Epithelial cell of prostate (primary cell): Measurements from ENCODE around the gene IL17RE.
"Not testable (repeated sequence)": the region's sequence is repeated elsewhere in the genome, so short reads cannot be mapped to it uniquely, and the experiment has no call there.

Experiments used
- DNase-seq: peaks from one replicate; pipeline ENCODE4 v3.0.0-alpha.2; 2011; ENCODE audit warnings: low read depth, low spot score
- H3K27ac ChIP-seq: fragments of 450-650 bp; 2 replicates; pipeline ENCODE4 v1.5.1; 2017; ENCODE audit warnings: mild to moderate bottlenecking

Gene IL17RE

DNA sequence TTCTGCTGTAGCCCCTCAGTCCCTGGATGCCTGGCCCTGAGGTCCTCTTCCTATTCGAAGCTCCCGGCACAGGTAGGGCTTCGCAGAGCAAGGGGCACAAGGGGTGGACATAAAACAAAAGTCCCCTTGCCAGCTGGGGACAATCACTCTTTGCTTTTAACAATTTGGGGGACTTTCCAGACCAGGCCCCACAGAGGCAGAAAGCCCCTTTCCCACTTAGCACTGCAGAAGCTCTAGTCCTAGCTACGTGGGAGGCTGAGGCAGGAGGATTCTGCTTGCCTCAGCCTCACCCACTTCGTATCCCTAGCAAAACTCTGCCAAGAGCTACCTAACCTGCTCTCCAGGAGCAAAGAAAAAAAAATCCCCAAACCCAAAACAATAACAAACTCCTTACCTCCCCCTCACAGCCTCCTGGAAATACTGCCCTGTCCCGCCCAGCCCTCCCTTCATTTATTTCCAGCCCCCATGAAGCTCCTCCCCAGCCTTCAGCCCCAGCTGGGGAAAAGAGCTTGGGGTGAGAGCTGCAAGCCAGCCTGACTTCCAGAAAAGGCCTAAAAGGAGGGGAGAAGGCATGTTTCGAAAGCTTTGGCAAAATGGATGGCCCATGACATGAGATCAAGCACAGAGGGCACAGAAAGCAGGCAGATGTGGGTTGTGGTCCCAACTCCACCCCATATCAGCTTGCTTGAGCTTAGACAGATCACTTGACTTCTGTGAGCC lies 22.7 kb upstream of the IL17RE start, which contains the start of gene CIDEC:
Gene CIDEC, minus strand, starts transcription at position 424 of the 720 bp plus-strand sequence. CDS start 1,767 bp downstream, outside the sequence.
- H3K27ac ChIP-seq: no peak within 1 kb of the TSS
- DNase-seq: no peak

DNA sequence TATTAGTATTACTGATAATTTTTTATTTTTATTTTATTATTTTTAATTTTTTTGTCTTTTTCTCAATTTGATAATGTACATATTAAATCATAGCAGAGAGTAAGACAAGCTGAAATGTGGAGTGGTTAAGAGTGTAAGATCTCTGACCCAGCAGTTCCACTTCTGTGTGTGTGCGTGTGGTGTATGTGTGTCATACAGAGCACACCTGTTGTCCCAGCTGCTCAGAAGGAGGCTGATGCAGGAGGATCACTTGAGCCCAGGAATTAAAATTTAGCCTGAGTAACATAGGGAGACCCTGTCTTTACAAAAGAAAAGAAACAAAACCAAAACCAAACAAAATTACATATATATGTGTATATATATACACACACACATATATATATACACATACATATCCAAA lies 21.2 kb upstream of the IL17RE start:
- no peak for DNase-seq
- H3K27ac ChIP-seq: no peak overlapping the region

DNA sequence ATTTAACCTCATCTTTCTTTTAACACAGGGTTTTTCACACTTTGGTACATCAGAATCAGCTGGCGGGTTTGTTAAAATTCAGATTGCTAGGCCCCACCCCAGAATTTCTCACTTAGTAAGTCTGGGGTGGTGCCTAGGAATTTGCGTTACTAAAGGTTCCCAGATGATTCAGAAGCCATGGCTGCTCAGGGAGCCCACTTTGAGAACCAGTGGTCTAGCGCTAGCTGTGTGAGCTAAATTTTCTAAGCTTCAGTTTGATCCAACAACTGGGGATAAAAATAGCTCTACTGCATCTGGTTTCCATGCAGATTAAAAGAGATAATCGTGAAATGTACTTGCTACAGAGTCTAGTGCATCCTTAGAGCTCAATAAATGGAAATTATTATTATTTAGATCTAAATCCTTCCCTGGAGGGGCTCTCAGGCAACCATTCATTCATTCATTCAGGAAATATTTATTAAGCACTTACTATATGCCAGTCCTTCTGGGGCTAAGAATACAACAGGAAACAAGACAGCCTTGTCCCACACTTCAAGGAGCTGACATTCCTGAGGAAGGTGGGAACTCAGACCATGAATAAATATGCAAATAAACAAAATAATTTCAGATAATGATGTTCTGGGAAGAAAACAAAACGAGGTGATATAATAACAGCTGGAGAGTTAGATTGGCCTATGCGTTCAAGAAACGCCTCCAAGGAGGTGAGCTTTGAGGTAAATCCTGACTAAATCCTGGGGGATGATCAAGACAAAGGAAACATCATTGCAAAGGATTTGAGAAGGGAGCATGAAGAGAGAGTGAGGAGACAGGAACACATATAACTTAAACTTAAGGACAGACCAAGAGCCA lies 18.7 kb upstream of the IL17RE start:
- peak overlapping the region; percentile 94 for H3K27ac ChIP-seq

DNA sequence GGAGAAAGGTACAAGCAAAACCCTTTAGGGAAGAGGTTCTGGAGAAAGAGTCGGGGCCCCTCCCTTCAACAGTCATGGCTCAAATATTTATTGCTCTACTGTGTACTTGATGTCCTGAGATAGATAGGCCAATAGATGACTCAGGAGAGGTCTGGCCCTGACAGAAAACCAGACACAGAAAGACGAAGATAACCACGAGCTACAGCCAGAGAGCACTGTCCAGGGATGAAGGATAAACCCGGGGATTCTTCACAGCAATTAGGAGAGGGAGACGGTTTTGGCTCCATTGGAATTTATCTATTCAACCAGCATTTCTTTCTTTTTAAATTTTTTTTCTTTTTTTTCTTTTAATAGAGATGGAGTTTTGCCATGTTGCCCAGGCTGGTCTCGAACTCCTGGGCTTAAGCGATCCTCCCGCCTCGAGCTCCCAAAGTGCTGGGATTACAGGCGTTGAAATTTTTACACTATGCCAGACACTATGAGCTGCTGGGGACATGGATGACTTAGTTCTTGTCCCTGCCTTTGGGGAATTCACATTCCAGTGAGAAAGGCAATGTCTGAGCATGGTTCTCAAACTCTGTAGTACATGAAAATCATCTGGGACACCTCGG lies 18.0 kb upstream of the IL17RE start:
- peak overlapping the region; percentile 94 for H3K27ac ChIP-seq
- DNase-seq: peak; percentile 61

More for the DNA sequence above, 18.7 kb upstream of the IL17RE start:
- DNase-seq: no peak

DNA sequence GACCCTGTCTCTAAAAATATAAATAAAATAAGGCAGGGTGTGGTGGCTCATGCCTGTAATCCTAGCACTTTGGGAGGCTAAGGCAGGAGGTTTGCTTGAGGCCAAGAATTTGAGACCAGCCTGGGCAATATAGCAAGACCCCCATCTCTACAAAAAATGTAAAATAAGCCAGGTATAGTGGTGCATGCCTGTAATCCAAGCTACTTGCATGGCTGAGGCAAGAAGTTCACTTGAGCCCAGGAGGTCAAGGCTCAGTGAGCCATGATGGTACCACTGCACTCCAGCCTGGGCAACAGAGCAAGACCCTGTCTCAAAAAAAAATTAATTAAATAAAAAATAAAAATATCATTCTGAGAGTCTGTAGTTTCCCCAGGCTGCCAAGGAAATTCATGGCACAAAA lies 16.3 kb upstream of the IL17RE start:
- no peak for DNase-seq
- H3K27ac ChIP-seq: no peak overlapping the region

DNA sequence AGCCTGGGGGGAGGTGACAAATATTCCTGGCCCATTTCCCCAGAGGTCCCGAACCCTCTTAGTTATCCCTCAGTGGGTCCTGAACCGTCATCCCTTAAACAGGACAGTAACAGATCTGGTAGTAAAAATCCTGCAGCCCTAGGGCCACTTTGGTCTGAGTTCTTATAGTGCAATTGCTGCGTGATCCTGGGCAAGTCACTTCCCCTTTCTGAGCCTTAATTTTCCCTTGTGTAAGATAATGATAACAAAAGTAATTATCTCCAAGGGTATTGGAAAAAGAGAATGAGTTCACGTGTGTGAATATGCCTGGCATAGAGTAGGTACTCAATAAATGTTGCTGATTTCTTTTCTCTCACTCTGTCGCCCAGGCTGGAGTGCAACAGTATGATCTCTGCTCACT lies 15.2 kb upstream of the IL17RE start:
- no peak for DNase-seq
- H3K27ac ChIP-seq: no peak overlapping the region

DNA sequence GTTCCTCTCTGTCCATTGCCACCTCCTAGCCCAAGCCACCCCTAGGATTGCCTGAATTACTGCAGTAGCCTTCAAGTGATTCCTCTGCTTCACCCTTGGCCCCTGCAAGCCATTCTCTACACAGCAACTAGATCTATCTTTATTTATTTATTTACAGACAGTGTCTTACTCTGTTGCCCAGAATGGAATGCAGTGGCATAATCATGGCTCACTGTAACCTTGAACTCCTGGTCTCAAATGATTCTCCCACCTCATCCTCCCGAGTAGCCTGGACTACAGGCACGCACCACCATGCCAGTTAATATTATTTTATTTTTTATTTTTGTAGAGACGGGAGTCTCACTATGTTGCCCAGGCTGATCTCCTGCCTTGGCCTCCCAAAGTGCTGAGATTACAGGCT lies 14.1 kb upstream of the IL17RE start:
- no peak for DNase-seq
- H3K27ac ChIP-seq: no peak overlapping the region

DNA sequence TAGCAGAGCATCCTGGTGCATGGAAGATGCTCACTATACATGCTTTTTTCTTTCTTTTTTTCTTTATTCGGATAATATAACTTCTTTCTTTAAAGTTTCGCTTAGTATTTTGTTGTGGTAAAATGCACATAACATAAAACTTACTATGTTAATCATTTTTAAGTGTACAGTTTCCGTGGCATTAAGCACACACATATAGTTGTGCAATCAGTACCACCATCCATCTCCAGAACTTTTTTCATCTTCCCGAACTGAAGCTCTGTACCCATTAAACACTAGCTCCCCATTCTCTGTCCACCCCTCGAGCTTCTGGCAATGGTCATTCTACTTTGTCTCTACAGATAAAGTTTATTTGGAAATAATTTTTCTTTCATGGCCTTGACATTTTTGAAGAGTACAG lies 13.2 kb upstream of the IL17RE start:
- no peak for DNase-seq
- no peak overlapping the region for H3K27ac ChIP-seq

DNA sequence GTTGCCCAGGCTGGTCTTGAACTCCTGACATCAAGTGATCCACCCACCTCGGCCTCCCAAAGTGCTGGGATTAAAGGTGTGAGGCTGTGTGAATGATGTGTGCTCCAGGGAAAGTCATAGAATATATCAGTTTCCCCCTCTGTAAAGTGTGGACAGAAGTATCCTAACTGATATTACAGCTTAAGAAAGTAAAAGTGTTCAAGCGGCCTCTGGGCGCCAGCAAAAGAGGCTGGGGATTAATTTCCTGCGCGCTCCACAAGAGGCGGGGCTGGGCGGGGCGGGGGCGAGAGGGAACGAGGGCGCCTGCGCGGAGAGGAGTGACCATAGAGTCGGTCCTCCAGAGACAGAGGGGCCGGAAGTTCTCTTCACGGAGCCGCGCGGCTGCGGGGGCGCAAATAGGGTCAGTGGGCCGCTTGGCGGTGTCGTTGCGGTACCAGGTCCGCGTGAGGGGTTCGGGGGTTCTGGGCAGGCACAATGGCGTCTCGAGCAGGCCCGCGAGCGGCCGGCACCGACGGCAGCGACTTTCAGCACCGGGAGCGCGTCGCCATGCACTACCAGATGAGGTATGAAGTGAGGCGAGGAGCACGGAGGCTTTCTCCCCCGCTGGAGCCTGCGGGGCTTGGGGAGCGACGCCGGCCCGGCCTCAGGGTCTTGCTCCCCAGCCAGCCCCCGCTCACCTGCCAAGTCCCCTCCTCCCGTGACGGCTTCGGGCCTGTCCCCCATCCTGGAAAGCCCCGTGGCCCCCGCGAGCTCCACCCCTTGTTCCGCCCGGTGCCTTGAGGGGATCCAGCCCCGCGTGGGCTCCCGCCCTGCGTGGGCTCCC lies 12.2 kb upstream of the IL17RE start, which contains the start of gene JAGN1:
Gene JAGN1, plus strand, starts transcription at position 362 of the 823 bp plus-strand sequence. Its CDS starts 113 bp downstream, at position 475.
- H3K27ac ChIP-seq: peak within 1 kb of the TSS; percentile 70
- peak; percentile 41 for DNase-seq

DNA sequence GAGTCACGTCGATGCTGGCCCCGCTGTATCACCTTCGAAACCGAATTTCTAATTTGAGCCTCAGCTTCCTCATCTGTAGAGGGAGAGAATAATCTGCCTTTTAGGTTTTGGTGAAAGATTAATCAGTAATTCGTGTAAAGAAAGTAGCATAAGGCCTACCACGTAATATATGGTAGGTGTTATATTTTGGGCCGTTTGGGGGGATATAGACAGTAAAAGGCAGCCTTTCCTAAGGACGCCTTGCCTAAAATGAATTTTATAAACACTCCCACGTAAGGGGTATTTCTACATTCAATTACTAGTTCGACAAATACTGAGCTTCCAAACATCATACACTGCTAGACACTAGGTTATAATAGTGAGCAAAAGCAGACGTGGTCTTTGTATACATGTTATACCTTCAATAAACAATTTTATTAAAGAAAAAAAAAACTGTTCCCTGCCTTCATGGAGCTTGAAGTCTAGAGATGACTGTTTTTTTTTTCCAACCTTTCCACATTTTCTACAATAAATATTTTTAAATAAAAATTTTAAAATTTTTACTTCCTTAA lies 11.5 kb upstream of the IL17RE start:
- DNase-seq: no peak
- peak overlapping the region; percentile 70 for H3K27ac ChIP-seq

DNA sequence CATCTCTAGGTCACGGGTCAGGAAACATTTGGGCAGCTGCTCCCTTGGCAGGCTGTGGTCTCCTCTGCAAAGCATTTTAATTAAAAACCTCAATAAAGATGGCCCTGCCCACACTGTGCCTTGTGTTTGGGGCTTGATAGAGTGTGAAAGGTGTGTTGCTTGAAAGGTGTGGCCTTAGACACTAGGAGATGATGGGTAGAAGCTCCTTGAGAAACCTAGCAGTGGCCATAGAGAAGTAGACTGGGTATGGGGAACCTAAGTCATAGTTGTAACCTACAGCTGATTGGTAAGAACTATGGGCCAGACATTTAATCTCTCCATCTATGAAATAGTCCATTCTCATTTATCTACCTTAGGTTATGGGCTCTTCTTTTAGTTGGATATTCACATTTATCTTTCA lies 8.9 kb upstream of the IL17RE start:
- DNase-seq: no peak
- H3K27ac ChIP-seq: peak overlapping the region; percentile 78

DNA sequence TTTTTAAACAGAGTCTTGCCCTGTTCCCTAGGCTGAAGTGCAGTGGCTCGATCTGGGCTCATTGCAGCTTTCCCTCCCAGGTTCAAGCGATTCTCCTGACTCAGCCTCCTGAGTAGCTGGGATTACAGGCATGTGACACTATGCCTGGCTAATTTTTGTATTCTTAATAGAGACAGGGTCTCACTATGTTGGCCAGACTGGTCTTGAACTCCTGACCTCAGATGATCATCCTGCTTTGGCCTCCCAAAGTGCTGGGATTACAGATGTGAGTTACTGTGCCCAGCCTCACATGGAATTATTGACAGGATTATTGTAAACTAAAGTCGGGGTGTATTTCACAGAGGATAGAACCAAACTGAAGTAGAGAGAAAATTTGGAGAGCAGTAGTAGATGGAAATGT lies 6.9 kb upstream of the IL17RE start:
- not testable (repeated sequence) for H3K27ac ChIP-seq, DNase-seq

DNA sequence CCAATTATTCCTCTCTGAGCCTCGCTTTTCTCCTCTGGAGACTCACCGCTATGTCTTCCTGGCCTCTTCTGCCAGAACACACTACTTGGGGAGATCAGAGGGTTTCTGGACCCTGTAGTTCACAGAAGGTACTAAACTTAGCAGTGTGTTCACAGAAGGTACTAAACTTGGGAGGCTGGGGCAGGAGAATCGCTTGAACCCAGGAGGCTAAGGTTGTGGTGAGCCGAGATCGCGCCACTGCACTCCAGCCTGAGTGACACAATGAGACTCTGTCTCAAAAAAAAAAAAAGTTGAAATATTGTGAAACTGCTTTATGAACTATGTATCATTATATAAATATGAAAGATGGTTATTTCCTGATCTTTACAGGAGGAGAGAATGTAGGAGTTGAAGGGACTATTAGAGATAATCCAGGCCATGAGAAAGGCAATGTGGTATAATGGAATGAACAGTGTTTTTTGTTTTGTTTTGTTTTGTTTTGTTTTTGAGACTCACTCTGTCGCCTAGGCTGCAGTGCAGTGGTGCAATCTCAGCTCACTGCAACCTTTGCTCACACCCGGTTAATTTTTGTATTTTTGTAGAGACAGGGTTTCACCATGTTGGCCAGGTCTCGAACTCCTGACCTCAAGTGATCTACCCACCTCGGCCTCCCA lies 5.8 kb upstream of the IL17RE start:
- peak overlapping the region; percentile 66 for H3K27ac ChIP-seq

DNA sequence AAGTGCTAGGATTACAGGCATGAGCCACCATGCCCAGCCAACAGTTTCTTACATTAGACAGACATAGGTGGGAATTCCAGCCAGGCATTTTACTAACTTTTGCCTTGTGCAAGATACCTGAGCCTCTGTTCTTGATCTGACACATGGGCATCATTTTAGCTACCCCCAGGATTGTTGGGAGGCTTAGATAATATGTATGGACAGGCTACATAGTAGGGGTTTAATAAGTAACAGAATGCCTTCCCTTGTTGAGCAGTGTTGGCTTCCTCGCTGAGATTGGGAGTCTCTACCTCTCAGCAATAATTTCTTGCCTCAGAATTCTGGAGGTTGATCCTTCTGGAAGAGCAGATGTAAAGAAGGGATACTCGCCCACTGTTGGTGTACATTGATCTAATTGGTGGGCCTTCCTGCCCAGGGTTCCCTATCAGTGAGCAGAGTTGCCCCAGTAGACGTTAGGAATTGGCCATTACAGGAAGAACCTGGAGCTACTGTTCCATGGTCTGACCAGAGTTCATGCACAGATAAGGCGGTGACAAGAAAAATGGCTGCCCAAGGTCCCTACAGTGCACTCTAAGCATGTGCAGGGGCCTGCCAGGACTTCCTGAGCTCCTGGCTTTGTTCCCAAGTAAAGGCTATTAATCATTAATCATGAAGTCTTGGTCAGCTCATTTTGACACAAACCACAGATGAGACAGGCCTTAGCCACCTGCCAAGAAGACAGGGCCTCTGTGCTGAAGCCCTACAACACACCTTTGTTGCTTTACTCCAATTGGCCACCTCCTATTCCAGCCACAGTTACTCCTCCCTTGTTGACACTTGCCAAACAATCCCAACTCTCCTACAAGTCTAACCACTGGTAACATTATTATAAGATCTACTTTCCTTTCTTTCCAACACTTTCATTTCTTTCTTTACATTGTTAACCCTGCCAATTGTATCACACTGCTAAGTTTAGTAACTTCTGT lies 5.0 kb upstream of the IL17RE start:
- H3K27ac ChIP-seq: peak overlapping the region; percentile 66
- DNase-seq: peak; percentile 83

More for the DNA sequence above, 5.8 kb upstream of the IL17RE start:
- DNase-seq: not testable (repeated sequence)

DNA sequence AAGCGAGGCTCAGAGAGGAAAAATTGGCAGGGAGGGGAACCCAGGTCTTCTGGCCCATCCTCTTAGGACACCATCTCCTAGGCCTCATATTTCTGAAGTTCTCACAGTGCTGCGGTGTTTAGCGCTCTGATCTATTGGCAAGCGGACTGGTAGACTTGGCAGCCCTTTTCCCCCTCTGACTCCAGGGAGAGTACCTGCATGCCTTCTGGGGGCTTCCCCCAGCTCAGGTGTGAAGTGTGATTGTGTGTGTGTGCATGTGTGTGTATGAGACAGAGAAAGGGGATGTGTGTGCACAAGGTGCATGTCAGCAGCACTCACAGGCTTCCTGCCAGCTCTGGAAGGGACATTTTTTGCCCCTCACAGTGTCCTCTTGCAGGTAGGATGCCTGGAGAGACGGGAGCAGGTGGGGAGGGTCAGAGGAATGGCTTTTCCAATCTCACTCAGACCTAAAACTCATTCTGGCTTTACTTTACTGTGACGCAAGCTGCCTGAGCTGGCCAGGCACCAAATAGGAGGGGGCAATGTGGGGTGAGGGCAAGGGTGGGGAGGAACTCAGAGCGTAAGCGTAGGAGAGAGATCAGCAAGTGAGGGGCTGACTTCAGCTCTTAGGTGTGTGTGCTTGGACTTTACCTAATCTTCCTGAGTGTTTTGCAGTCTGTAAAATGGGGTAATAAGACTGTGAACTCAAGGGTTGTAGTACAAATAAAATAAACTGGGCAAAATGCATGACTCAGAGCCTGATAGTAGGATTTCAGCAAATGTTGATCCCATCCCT lies 4.0 kb upstream of the IL17RE start:
- H3K27ac ChIP-seq: peak overlapping the region; percentile 66
- no peak for DNase-seq

DNA sequence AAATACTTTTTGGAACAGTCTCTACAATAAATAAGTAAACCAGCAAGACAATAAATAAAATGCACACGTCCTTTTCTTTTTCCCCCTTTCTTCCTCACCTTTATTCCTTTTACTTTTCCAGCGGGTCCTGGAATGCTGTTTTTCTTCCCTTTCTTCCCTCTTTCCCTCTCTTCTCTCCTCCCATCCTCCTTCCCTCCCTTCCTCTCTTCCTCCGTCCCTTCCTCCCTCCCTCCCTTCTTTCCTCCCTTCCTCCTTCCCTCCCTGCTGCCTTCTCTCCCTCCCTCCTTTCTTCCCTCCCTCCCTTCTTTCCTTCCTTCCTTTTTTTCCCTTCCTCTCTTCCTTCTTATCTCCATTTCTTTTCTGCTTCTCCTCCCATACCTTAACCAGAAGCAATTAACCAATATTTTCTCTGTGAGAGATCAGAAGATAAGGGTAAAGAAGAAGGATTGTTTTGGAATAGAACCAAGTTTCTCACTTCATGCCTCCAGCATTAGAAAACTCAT lies 3.3 kb upstream of the IL17RE start:
- no peak overlapping the region for H3K27ac ChIP-seq
- no peak for DNase-seq

DNA sequence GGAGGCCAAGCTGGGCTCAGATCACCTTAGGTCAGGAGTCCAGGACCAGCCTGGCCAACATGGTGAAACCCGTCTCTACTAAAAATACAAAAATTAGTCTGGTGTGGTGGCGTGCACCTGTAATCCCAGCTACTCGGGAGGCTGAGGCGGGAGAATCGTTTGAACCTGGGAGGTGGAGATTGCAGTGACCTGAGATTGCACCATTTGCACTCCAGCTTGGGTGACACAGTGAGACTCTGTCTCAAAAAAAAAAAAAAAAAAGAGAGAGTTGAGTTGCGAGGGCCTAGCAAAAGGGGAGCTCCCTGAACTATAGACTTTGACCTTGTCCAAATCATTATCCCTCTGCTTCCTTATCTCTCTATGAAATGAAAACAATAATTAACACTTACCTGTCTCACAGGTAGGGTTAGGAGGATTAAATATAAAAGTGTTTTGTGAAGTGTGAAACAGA lies 1.7 kb upstream of the IL17RE start:
- not testable (repeated sequence) for DNase-seq, H3K27ac ChIP-seq
